OCI-LY7 (cell line): Measurements from ENCODE around the gene PTP4A2. TPM values are rescaled to one million over a fixed set of nuclear protein-coding genes. Genes with fewer than 3 reads are reported as not detected.

Experiments used
- BruUV-seq: library from RNA; stranded (reverse); fragments of 400-500 nt; replicated peaks from 2 replicates; lab custom pipeline; 2021; lab: Mats Ljungman, UMichigan
- CTCF ChIA-PET: fragments of 300-600 bp; sonication (Branson Sonifier 250); formaldehyde crosslinking; loops from one replicate; lab custom pipeline; 2022; ENCODE audit warnings: antibody characterized with exemption; ENCODE audit not compliant: unreplicated experiment; lab: Charles Lee
- POLR2A ChIA-PET: fragments of 300-600 bp; sonication (Branson Sonifier 250); formaldehyde crosslinking; loops from one replicate; lab custom pipeline; 2022; ENCODE audit warnings: antibody characterized with exemption; lab: Charles Lee
- DNase-seq: peaks from one replicate; pipeline ENCODE4 v3.0.0-alpha.2; 2015; ENCODE audit warnings: low spot score
- H2AFZ ChIP-seq: fragments of 200-600 bp; sonication (generic), shearing (Covaris generic); 2 replicates; pipeline ENCODE4 v1.6.1; 2014; ENCODE audit warnings: mild to moderate bottlenecking, antibody characterized with exemption, low read length, moderate library complexity
- H3K27ac ChIP-seq: fragments of 200-600 bp; sonication (generic); 2 replicates; pipeline ENCODE4 v1.5.1; 2014; ENCODE audit warnings: mixed run types, low read depth, mild to moderate bottlenecking, moderate library complexity, low read length, inconsistent platforms; ENCODE audit not compliant: poor library complexity, severe bottlenecking
- H3K36me3 ChIP-seq: fragments of 200-600 bp; sonication (generic); 2 replicates; pipeline ENCODE4 v1.6.1; 2014; ENCODE audit warnings: mild to moderate bottlenecking, antibody characterized with exemption, low read length, moderate library complexity, mixed read lengths; ENCODE audit not compliant: insufficient read depth
- H3K4me1 ChIP-seq: fragments of 200-600 bp; sonication (generic); 2 replicates; pipeline ENCODE4 v1.5.1; 2014; ENCODE audit warnings: mild to moderate bottlenecking, low read length; ENCODE audit not compliant: insufficient read depth, poor library complexity, severe bottlenecking
- H3K4me2 ChIP-seq: fragments of 200-600 bp; sonication (generic); 2 replicates; pipeline ENCODE4 v1.6.1; 2014; ENCODE audit warnings: mild to moderate bottlenecking, low read length
- H3K4me3 ChIP-seq: fragments of 200-600 bp; sonication (generic); 2 replicates; pipeline ENCODE4 v1.5.1; 2014; ENCODE audit warnings: mild to moderate bottlenecking, low read depth, low read length; ENCODE audit not compliant: poor library complexity, severe bottlenecking
- H3K79me2 ChIP-seq: fragments of 200-600 bp; sonication (generic); 2 replicates; pipeline ENCODE4 v1.6.1; 2016; ENCODE audit warnings: low read depth, mild to moderate bottlenecking, low read length, moderate library complexity, mixed read lengths; ENCODE audit not compliant: insufficient read depth
- H3K9me2 ChIP-seq: fragments of 200-600 bp; sonication (generic); 2 replicates; pipeline ENCODE4 v1.6.1; 2016; ENCODE audit warnings: mild to moderate bottlenecking, low read length, mixed read lengths; ENCODE audit not compliant: insufficient read depth
- H3K9me3 ChIP-seq: fragments of 200-600 bp; sonication (generic); 2 replicates; pipeline ENCODE4 v1.6.1; 2014; ENCODE audit warnings: mild to moderate bottlenecking, mixed run types, low read length, mixed read lengths
- H4K20me1 ChIP-seq: fragments of 200-600 bp; sonication (generic); 2 replicates; pipeline ENCODE4 v1.6.1; 2014; ENCODE audit warnings: mild to moderate bottlenecking, antibody characterized with exemption, low read length, moderate library complexity, mixed read lengths; ENCODE audit not compliant: insufficient read depth
- CTCF ChIP-seq: fragments of 200-600 bp; sonication (generic); conservative IDR thresholded peaks from 2 replicates; pipeline ENCODE4 v1.5.1; 2014; ENCODE audit warnings: mild to moderate bottlenecking, antibody characterized with exemption, low read length, moderate library complexity, mixed read lengths
- EZH2phosphoT487 ChIP-seq: fragments of 200-600 bp; sonication (generic); IDR thresholded peaks from 2 replicates; pipeline ENCODE4 v1.6.1; 2018; ENCODE audit warnings: low read depth, borderline replicate concordance, mild to moderate bottlenecking, mixed run types, antibody characterized with exemption, low read length, moderate library complexity, mixed read lengths
- intact Hi-C: fragments of 100-400 bp; cut with micrococcal nuclease; formaldehyde crosslinking; loops from one replicate; pipeline ENCODE4 v1.10.0; 2022; ENCODE audit not compliant: unreplicated experiment
- total RNA-seq, 2 experiments: library from RNA; depleted of rRNA in 1 of 2; stranded (reverse); fragments of >200 nt in 1 of 2; shearing (Covaris generic) in 1 of 2; gene quantifications; 2 replicates each; pipeline ENCODE4 v1.2.3, GENCODE V29; 2014 to 2022

Gene PTP4A2
- total RNA-seq, 2 experiments from 2014 or later: 196 to 208 TPM

- Histone ChIP-seq H3K9me3 (peaks cover 6% of the 10 kb centered on the region), H3K9me2 (no peaks in the 10 kb centered on the region), H3K4me3 (peak overlapping the region; percentile 27), H4K20me1 (peaks cover 34% of the 10 kb centered on the region), H3K79me2 (peaks cover 100% of the 10 kb centered on the region), H2AFZ (no peak overlapping the region), H3K4me2 (peak overlapping the region; percentile 47), H3K4me1 (peaks cover 86% of the 10 kb centered on the region), H3K36me3 (peaks cover 51% of the 10 kb centered on the region), H3K27ac (peak overlapping the region; percentile 35)
- TF ChIP-seq EZH2phosphoT487: no peak
- no peak for TF ChIP-seq CTCF
- BruUV-seq: no TSS peak
- CTCF ChIA-PET: no interaction called here
- intact Hi-C loops: no loop called here
- no peak for DNase-seq
- POLR2A ChIA-PET: interaction anchor here (0.7 to 4.4 kb wide), 3 partner anchors 10 to 60 kb away, joined by 3 to 14 read pairs (median 3); no protein-coding TSS in a partner anchor
Observed at GRCh38 chr1:31924839-31925238, 13.3 kb downstream of the PTP4A2 start.

GRCh38 chr1:31923901-31924535 lies 14.2 kb downstream of the PTP4A2 start:
- H3K27ac ChIP-seq: peak overlapping the region; percentile 35
- ChIA-PET CTCF (no interaction called here), POLR2A (interaction anchor here (0.7 to 4.4 kb wide), 5 partner anchors 9 to 137 kb away, joined by 3 to 14 read pairs (median 3); no protein-coding TSS in a partner anchor)
- H3K4me3 ChIP-seq: no peak overlapping the region
- TF ChIP-seq CTCF (no peak), EZH2phosphoT487 (no peak)
- no TSS peak for BruUV-seq
- H3K9me3 ChIP-seq: peaks cover 6% of the 10 kb centered on the region
- no peaks in the 10 kb centered on the region for H3K9me2 ChIP-seq
- intact Hi-C loops: no loop called here
- peaks cover 99% of the 10 kb centered on the region for H3K79me2 ChIP-seq
- DNase-seq: no peak
- H2AFZ ChIP-seq: no peak overlapping the region
- peaks cover 77% of the 10 kb centered on the region for H3K4me1 ChIP-seq
- H3K36me3 ChIP-seq: peaks cover 53% of the 10 kb centered on the region
- H3K4me2 ChIP-seq: peak overlapping the region; percentile 47
- H4K20me1 ChIP-seq: peaks cover 34% of the 10 kb centered on the region

GRCh38 chr1:31920956-31921355 lies 17.2 kb downstream of the PTP4A2 start:
- no peak overlapping the region for H3K4me2 ChIP-seq
- H3K4me3 ChIP-seq: no peak overlapping the region
- peaks cover 47% of the 10 kb centered on the region for H3K4me1 ChIP-seq
- intact Hi-C loops: no loop called here
- peaks cover 6% of the 10 kb centered on the region for H3K9me3 ChIP-seq
- CTCF ChIA-PET: no interaction called here
- no peak overlapping the region for H3K27ac ChIP-seq
- BruUV-seq: no TSS peak
- POLR2A ChIA-PET: interaction anchor here (1.1 kb wide), 1 partner anchor 14 kb away, joined by 4 read pairs; no protein-coding TSS in a partner anchor
- H4K20me1 ChIP-seq: peaks cover 27% of the 10 kb centered on the region
- no peak for TF ChIP-seq EZH2phosphoT487
- no peak for TF ChIP-seq CTCF
- H3K9me2 ChIP-seq: no peaks in the 10 kb centered on the region
- H2AFZ ChIP-seq: no peak overlapping the region
- H3K36me3 ChIP-seq: peaks cover 68% of the 10 kb centered on the region
- peaks cover 96% of the 10 kb centered on the region for H3K79me2 ChIP-seq
- no peak for DNase-seq
